HG03565 (cell line): ENCODE results near the gene SLC44A1.
A peak's percentile ranks its signal among the peaks of the same experiment; 100 is the strongest.

Source experiments
- ATAC-seq: cut with Tn5 transposase; IDR thresholded peaks from one replicate; pipeline ENCODE4 v1.9.1; 2021; ENCODE audit warnings: mild to moderate bottlenecking, moderate library complexity; ENCODE audit not compliant: unreplicated experiment

Gene SLC44A1

GRCh38 chr9:105385381-105385985 lies 141.0 kb downstream of the SLC44A1 start:
- peak; percentile 97 for ATAC-seq

- no peak for ATAC-seq
These were observed 145.3 kb downstream of the SLC44A1 start for GRCh38 chr9:105389796-105390195.

GRCh38 chr9:105390871-105391270 lies 146.4 kb downstream of the SLC44A1 start:
- ATAC-seq, result no peak

GRCh38 chr9:105391288-105391687 lies 146.8 kb downstream of the SLC44A1 start:
- no peak for ATAC-seq

GRCh38 chr9:105392531-105392930 lies 148.1 kb downstream of the SLC44A1 start:
- ATAC-seq, result no peak

- no peak for ATAC-seq
These were observed 149.3 kb downstream of the SLC44A1 start for GRCh38 chr9:105393576-105394344.

GRCh38 chr9:105396441-105396840 lies 152.0 kb downstream of the SLC44A1 start:
- ATAC-seq, result no peak

- ATAC-seq, result no peak
These were observed 152.4 kb downstream of the SLC44A1 start for GRCh38 chr9:105396901-105397300.

- ATAC-seq, result no peak
These were observed 154.7 kb downstream of the SLC44A1 start for GRCh38 chr9:105399117-105399516.

GRCh38 chr9:105401651-105402050 lies 157.2 kb downstream of the SLC44A1 start:
- ATAC-seq, result no peak

GRCh38 chr9:105403552-105404248 lies 159.2 kb downstream of the SLC44A1 start:
- no peak for ATAC-seq

GRCh38 chr9:105405514-105406131 lies 161.2 kb downstream of the SLC44A1 start:
- ATAC-seq, result peak; percentile 92

GRCh38 chr9:105406369-105406768 lies 161.9 kb downstream of the SLC44A1 start:
- no peak for ATAC-seq

GRCh38 chr9:105413525-105413924 lies 169.1 kb downstream of the SLC44A1 start:
- ATAC-seq, result no peak

- ATAC-seq, result peak; percentile 70
These were observed 170.7 kb downstream of the SLC44A1 start for GRCh38 chr9:105414947-105415661.

- no peak for ATAC-seq
These were observed 171.2 kb downstream of the SLC44A1 start for GRCh38 chr9:105415662-105415980.

- peak; percentile 56 for ATAC-seq
These were observed 172.4 kb downstream of the SLC44A1 start for GRCh38 chr9:105416840-105417239.

GRCh38 chr9:105418588-105419500 lies 174.4 kb downstream of the SLC44A1 start:
- no peak for ATAC-seq

GRCh38 chr9:105419816-105420597 lies 175.6 kb downstream of the SLC44A1 start:
- no peak for ATAC-seq
